Measurements from ENCODE around the gene CBX4. TPM values are rescaled to one million over a fixed set of nuclear protein-coding genes. Genes with fewer than 3 reads are reported as not detected.

Gene CBX4
- total RNA-seq, 1 experiment from 2014 or later = 53.5 TPM

DNA sequence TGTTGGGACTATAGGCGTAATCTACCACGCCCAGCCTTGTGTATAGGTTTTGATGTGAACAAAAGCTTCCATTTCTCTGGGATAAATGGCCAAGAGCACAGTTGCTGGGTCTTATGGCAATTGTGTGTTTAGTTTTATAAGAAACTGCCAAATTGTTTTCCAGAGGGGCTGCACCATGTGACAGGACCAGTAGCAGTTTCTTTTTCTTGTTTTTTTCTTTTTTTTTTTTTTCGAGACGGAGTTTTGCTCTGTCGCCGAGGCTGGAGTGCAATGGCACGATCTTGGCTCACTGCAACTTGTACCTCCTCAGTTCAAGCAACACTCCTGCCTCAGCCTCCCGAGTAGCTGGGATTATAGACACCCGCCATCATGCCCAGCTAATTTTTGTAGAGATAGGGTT is 34.3 kb upstream of the CBX4 start:
- DNase-seq = no peak
- no peak overlapping the region for H2AFZ ChIP-seq (ENCODE audit: low read length)
- H3K27me3 ChIP-seq (ENCODE audit: low read length) = no peaks in the 10 kb centered on the region
- no peaks in the 10 kb centered on the region for H3K79me2 ChIP-seq (ENCODE audit: low read length)
- no peaks in the 10 kb centered on the region for H3F3A ChIP-seq (ENCODE audit: low read length, unreplicated experiment)
- ATAC-seq = no peak
- H3K9ac ChIP-seq (ENCODE audit: low read length) = no peak overlapping the region
- no peaks in the 10 kb centered on the region for H3K9me3 ChIP-seq (ENCODE audit: low read length)
- no peaks in the 10 kb centered on the region for H3K4me1 ChIP-seq (ENCODE audit: insufficient read depth, low read length)
- H4K20me1 ChIP-seq (ENCODE audit: low read length) = no peaks in the 10 kb centered on the region
- no peak overlapping the region for H3K4me2 ChIP-seq (ENCODE audit: low read length)
- intact Hi-C loops (cut with micrococcal nuclease) = no loop called here
- ChIA-PET POLR2A (ENCODE audit: unreplicated experiment) (no interaction called here), CTCF (no interaction called here)
- no peaks in the 10 kb centered on the region for H3K36me3 ChIP-seq (ENCODE audit: low read depth, low read length)
- H3K4me3 ChIP-seq (ENCODE audit: low read length) = no peak overlapping the region
- H3K27ac ChIP-seq (ENCODE audit: low read length) = no peak overlapping the region
- TF ChIP-seq EZH2phosphoT487 (IDR thresholded peaks at IDR 0.05; ENCODE audit: borderline replicate concordance, low read length) (no peak), EZH2 (IDR thresholded peaks at IDR 0.05; ENCODE audit: low read length, unreplicated experiment) (no peak)
- TF ChIP-seq, protein P1, sequence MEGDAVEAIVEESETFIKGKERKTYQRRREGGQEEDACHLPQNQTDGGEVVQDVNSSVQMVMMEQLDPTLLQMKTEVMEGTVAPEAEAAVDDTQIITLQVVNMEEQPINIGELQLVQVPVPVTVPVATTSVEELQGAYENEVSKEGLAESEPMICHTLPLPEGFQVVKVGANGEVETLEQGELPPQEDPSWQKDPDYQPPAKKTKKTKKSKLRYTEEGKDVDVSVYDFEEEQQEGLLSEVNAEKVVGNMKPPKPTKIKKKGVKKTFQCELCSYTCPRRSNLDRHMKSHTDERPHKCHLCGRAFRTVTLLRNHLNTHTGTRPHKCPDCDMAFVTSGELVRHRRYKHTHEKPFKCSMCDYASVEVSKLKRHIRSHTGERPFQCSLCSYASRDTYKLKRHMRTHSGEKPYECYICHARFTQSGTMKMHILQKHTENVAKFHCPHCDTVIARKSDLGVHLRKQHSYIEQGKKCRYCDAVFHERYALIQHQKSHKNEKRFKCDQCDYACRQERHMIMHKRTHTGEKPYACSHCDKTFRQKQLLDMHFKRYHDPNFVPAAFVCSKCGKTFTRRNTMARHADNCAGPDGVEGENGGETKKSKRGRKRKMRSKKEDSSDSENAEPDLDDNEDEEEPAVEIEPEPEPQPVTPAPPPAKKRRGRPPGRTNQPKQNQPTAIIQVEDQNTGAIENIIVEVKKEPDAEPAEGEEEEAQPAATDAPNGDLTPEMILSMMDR (conservative IDR thresholded peaks at IDR 0.05; ENCODE audit: low read depth, low read length) = no peak
- no TSS peak for BruUV-seq (replicated peaks)
- no peaks in the 10 kb centered on the region for H3K9me2 ChIP-seq (replicated peaks; ENCODE audit: low read length)

DNA sequence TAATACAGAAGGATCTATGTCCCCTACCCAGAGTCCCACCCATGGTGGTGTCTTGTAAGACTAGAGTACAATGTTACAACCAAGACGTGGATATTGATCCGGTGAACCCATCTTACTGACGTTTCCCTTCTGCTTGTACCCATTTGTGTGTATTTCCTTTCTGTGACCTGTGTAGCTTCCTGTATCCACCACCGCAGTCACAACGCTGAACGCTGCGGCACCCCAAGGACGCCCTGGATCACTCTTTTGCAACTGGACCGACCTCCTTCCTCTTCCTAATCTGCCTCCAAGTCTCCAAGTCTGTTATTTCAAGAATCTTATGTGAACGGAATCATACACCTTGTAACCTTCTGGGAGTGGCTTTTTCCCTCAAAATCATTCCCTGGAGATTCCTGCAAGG is 33.5 kb upstream of the CBX4 start:
- DNase-seq (no peak), ATAC-seq (no peak)
- CTCF ChIA-PET = no interaction called here
- no peaks in the 10 kb centered on the region for H3K79me2 ChIP-seq (ENCODE audit: low read length)
- no TSS peak for BruUV-seq (replicated peaks)
- no peaks in the 10 kb centered on the region for H3K9me2 ChIP-seq (replicated peaks; ENCODE audit: low read length)
- no peaks in the 10 kb centered on the region for H3K27me3 ChIP-seq (ENCODE audit: low read length)
- intact Hi-C loops (cut with micrococcal nuclease) = no loop called here
- H3K27ac ChIP-seq (ENCODE audit: low read length) = no peak overlapping the region
- H3F3A ChIP-seq (ENCODE audit: low read length, unreplicated experiment) = no peaks in the 10 kb centered on the region
- no peaks in the 10 kb centered on the region for H3K36me3 ChIP-seq (ENCODE audit: low read depth, low read length)
- H3K9ac ChIP-seq (ENCODE audit: low read length) = no peak overlapping the region
- TF ChIP-seq EZH2 (IDR thresholded peaks at IDR 0.05; ENCODE audit: low read length, unreplicated experiment) (no peak), EZH2phosphoT487 (IDR thresholded peaks at IDR 0.05; ENCODE audit: borderline replicate concordance, low read length) (no peak)
- TF ChIP-seq, protein P1 (conservative IDR thresholded peaks at IDR 0.05; ENCODE audit: low read depth, low read length) = no peak
- no peak overlapping the region for H3K4me2 ChIP-seq (ENCODE audit: low read length)
- no peaks in the 10 kb centered on the region for H3K4me1 ChIP-seq (ENCODE audit: insufficient read depth, low read length)
- no peak overlapping the region for H2AFZ ChIP-seq (ENCODE audit: low read length)
- POLR2A ChIA-PET (ENCODE audit: unreplicated experiment) = no interaction called here
- no peak overlapping the region for H3K4me3 ChIP-seq (ENCODE audit: low read length)
- no peaks in the 10 kb centered on the region for H3K9me3 ChIP-seq (ENCODE audit: low read length)
- H4K20me1 ChIP-seq (ENCODE audit: low read length) = no peaks in the 10 kb centered on the region

DNA sequence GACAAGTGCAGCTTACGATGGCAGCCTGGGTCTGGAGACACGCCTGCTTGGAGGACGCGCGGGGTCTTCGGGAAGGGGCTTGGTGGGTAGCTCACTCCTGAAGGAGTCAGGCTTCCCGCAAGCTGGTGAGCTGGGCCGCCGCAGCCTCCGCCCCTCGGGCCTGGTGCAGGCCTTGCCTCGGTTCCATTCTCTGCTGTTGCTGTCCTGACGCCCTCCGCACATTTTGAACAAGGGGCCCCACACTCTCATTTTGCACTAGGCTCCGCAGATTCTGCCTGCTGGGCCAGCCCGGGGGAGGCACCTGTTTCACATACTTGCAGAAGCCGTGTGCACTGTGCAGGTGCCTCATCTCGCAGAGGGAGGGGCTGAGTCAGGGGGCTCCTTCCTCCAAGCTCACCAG is 31.9 kb upstream of the CBX4 start:
- Histone ChIP-seq H3K9me3 (ENCODE audit: low read length) (no peaks in the 10 kb centered on the region), H3K27me3 (ENCODE audit: low read length) (0 out of 2 replicates have a peak, but pooled peaks cover under 1% of the 10 kb centered on the region), H3K27ac (ENCODE audit: low read length) (no peak overlapping the region), H3F3A (ENCODE audit: low read length, unreplicated experiment) (no peaks in the 10 kb centered on the region), H2AFZ (ENCODE audit: low read length) (no peak overlapping the region), H3K36me3 (ENCODE audit: low read depth, low read length) (no peaks in the 10 kb centered on the region), H3K4me3 (ENCODE audit: low read length) (no peak overlapping the region), H3K9me2 (replicated peaks; ENCODE audit: low read length) (no peaks in the 10 kb centered on the region), H3K79me2 (ENCODE audit: low read length) (no peaks in the 10 kb centered on the region), H3K4me2 (ENCODE audit: low read length) (no peak overlapping the region), H3K4me1 (ENCODE audit: insufficient read depth, low read length) (no peaks in the 10 kb centered on the region), H3K9ac (ENCODE audit: low read length) (no peak overlapping the region), H4K20me1 (ENCODE audit: low read length) (no peaks in the 10 kb centered on the region)
- no TSS peak for BruUV-seq (replicated peaks)
- intact Hi-C loops (cut with micrococcal nuclease) = no loop called here
- ChIA-PET CTCF (no interaction called here), POLR2A (ENCODE audit: unreplicated experiment) (no interaction called here)
- DNase-seq (no peak), ATAC-seq (no peak)
- TF ChIP-seq, protein P1 (conservative IDR thresholded peaks at IDR 0.05; ENCODE audit: low read depth, low read length) = no peak
- TF ChIP-seq EZH2phosphoT487 (IDR thresholded peaks at IDR 0.05; ENCODE audit: borderline replicate concordance, low read length) (no peak), EZH2 (IDR thresholded peaks at IDR 0.05; ENCODE audit: low read length, unreplicated experiment) (no peak)

All from PC-3 (cell line).